ENCODE data around the gene KBTBD6.
"Not testable (repeated sequence)": the region's sequence is repeated elsewhere in the genome, so short reads cannot be mapped to it uniquely, and the experiment has no call there.

The KBTBD6 gene

DNA sequence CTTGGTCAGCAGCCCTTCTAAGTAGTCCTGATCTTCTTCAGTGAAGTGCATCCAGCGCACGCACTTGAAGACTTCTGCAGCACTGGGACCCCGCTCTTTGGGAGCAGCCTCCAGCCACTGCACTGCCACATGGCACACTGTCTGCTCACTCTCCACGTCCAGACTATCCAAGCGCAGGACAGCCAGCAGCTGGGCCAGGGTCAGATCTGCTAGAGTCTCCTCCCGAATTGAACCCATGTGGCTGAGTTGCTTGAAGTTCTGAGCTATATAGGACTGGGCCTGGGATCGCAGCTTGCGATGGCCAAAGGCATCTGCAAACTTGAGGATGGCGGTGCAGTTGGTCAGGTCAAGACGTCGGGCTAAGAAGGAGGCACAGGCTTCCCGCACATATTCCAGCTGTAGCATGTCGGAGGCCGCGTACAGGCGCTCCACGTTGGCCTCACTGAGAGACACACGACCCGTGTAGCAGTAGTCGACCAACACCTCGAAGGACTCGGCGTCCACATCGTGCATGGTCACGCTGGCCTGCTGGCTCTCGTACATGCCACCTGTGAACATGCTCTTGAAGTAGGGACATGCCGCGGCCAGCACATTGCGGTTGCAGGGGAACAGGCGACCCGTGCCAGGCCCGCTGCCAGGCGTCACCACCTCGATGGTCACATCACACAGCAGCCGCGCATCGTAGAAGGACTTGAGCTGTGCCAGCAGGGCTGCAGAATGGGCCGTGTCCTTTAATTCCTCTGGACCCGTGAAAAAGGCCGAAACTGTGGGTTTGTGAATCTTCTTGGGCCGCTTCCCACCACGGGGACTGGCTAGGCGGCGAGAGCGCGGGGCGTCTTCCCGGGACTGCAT, 716 bp downstream of the KBTBD6 start:
- not testable (repeated sequence) for DNase-seq

- DNase-seq, result not testable (repeated sequence)
Measured at GRCh38 chr13:41131189-41131588, 1.4 kb downstream of the KBTBD6 start.

GRCh38 chr13:41130356-41130755, 2.2 kb downstream of the KBTBD6 start:
- no peak for DNase-seq

DNA sequence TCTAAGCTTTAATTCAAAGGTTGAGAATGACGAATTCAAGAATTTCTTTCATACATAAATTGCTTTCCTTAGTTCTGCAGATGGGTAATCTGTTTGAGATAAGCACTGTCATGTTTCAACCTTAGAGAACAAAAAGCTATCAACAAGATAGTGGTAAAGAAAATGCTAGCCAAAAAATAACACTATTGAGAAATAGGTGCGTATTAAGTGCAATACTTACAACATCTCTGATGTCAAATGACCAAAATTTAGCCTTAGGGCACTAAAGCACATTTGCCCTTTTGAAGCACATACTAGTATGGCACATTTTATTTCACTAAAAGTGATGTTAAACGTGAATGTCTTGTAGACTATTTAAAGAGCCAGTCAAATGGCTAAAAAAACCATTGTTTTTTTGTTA, 4.9 kb downstream of the KBTBD6 start:
- DNase-seq, result no peak

DNA sequence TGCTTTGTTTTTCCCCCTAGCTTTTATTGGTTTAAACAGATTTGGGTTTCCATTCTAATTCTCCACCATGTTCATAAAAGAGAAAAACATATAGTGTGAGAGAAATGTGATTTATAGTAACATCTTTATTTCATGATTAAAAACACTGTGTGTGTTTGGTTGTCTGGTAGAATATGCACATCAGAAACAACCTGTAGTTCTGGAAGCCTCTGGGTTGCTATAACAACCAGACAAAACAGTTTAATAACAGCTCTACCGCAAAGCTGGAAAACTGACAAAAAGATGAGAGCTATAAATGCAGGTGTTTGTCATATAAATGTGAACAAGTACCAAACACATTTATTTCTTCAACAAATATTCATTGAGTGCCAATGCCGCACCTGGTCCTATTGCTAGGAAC, 9.8 kb downstream of the KBTBD6 start:
- peak in 1 of 2 donors; percentile 50 for DNase-seq

- DNase-seq, result no peak
Measured at GRCh38 chr13:41117869-41118268, 14.7 kb downstream of the KBTBD6 start.

- no peak for DNase-seq
Measured at GRCh38 chr13:41111454-41111853, 21.1 kb downstream of the KBTBD6 start.

- DNase-seq, result no peak
Measured at GRCh38 chr13:41107584-41108014, 25.0 kb downstream of the KBTBD6 start.

DNA sequence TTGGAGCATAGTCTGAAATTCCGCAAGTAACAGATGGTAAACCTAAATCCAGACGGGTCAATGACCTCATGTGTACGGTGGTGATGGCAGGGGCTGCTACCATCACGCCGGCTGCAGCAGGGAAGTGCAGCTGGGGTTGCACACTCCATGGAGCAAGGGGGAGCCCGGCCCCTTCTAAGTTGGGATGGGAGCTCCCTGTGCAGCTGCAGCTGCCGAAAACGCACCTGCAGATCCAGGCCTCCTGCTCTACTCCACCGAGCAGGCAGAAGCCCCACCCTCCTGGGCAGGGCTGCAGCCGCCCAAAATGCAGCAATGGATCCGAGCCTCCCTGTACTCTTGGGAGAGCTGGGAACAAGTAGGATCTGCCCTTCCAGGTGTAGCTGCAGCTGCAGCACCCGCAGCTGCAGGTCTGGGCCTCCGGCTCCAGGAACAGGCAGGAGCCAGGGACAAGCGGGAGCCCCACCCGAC, 25.5 kb downstream of the KBTBD6 start:
- DNase-seq, result no peak

- no peak for DNase-seq
Measured at GRCh38 chr13:41099986-41100385, 32.6 kb downstream of the KBTBD6 start.

GRCh38 chr13:41098761-41099160, 33.8 kb downstream of the KBTBD6 start:
- DNase-seq, result no peak

DNA sequence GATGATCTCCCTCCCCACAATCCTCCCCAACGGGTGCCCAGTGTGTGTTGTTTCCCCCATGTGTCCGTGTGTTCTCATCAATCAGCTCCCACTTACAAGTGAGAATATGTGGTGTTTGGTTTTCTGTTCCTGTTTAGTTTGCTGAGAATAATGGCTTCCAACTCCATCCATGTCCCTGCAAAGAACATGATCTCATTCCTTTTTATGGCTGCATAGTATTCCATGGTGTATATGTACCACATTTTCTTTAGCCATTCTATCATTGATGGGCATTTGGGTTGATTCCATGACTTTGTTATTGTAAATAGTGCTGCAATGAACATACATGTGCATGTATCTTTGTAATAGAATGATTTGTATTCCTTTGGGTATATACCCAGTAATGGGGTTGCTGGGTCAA, 36.9 kb downstream of the KBTBD6 start:
- not testable (repeated sequence) for DNase-seq

DNA sequence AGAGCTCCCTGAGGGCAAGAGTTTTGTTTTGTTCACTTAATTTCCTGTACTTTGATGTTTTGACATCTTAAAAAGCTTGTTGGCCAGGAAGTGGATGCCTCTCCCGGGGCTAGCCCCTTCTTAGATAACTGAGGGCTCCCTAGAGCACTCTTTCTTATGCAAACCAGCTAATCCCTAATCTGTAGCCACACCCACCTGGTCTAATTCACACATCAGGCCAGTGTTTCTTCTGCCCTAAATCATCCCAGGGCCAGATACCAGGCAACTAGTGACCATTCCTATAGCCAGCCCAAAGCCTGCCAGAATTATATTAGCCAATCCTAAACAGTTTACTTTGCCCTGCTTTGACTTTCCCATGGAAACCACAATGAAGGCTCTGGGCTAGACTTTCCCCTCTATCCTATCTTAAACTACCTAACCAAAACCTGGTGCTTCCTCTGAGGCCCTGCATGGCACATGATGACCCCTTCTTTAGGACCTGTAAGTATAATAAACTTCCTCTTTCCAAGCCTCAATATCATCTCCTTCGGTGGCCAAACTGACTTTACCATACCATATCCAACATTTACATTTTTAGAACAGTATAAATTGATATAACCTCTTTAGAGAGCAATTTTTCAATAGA, 46.5 kb downstream of the KBTBD6 start:
- no peak for DNase-seq

DNA sequence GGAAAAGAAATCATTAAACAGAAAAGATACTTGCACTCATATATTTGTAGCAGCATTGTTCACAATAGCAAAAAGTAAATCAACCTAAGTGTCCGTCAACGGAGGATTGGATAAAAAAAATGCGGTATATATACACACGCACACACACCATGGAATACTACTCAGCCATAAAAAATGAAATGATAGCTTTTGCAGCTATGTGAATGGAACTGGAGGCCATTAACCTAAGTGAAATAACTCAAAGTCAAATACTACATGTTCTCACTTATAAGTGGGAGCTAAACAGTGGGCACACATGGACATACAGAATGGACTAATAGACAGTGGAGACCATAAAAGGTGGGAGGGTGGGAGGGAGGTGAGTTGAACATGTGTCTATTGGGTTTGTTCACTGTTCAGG, 52.9 kb downstream of the KBTBD6 start:
- DNase-seq, result no peak
